PFSK-1 (cell line): ENCODE results near the gene PTPRJ.

Experiments
- FOXP2 ChIP-seq: optimal IDR thresholded peaks from 2 replicates; pipeline ENCODE3; 2011; ENCODE audit warnings: borderline replicate concordance, control low read depth, inconsistent platforms; ENCODE audit not compliant: insufficient read depth; ENCODE audit errors: extremely low read length, extremely low read depth
- REST ChIP-seq, 2 experiments: IDR thresholded peaks; 2 replicates each; pipeline versions ENCODE4 v1.6.1 to v1.8.0; 2011 to 2012; ENCODE audit warnings: low read depth in 2 of 2, low read length in 2 of 2, control low read depth in 1 of 2, inconsistent platforms in 1 of 2, mild to moderate bottlenecking in 1 of 2, moderate library complexity in 1 of 2; ENCODE audit not compliant: insufficient read depth in 1 of 2
- SIN3A ChIP-seq: IDR thresholded peaks from 2 replicates; pipeline ENCODE4 v1.6.1; 2012; ENCODE audit warnings: mild to moderate bottlenecking, low read length, moderate library complexity, borderline replicate concordance; ENCODE audit not compliant: insufficient read depth
- TAF1 ChIP-seq: IDR thresholded peaks from 2 replicates; pipeline ENCODE4 v1.6.1; 2012; ENCODE audit warnings: low read length, control low read depth, borderline replicate concordance; ENCODE audit not compliant: insufficient read depth

GRCh38 chr11:48066881-48067800 lies 86.8 kb downstream of the PTPRJ start:
- no peak; a peak in 1 of 4 replicates for TF ChIP-seq REST (IDR thresholded peaks at IDR 0.05; ENCODE audit: insufficient read depth in 1 of 2, low read depth in 2 of 2, low read length in 2 of 2)
- TF ChIP-seq TAF1: no peak
- no peak for TF ChIP-seq FOXP2
- TF ChIP-seq SIN3A: peak; percentile 47; the same call in 1 of the 2 replicates
